Upper lobe of left lung (tissue), 4 donors: ENCODE results near the gene NPL.

Source experiments
- CTCF ChIP-seq, 6 experiments: fragments of 450-650 bp in 4 of 6; fragments of 200-600 bp in 2 of 6; sonication (generic) in 2 of 6; IDR thresholded peaks; one replicate each; pipeline ENCODE4 v1.5.1; 2016 to 2019; ENCODE audit warnings: antibody characterized with exemption in 6 of 6
- EP300 ChIP-seq, 4 donors: sonication (generic); formaldehyde crosslinking; IDR thresholded peaks; one replicate each; pipeline ENCODE4 v1.5.1; 2017; ENCODE audit warnings: antibody characterized with exemption in 4 of 4, control low read depth in 2 of 4
- POLR2A ChIP-seq, 4 donors: fragments of 450-650 bp; IDR thresholded peaks; one replicate each; pipeline ENCODE4 v1.5.1; 2016 to 2017; ENCODE audit warnings: antibody characterized with exemption in 4 of 4, mild to moderate bottlenecking in 2 of 4
- POLR2AphosphoS5 ChIP-seq, 2 donors: sonication (generic); formaldehyde crosslinking; IDR thresholded peaks; one replicate each; pipeline ENCODE4 v1.5.1; 2017; ENCODE audit warnings: antibody characterized with exemption in 2 of 2

GRCh38 chr1:182833271-182833670, 43.7 kb downstream of the NPL start:
- TF ChIP-seq POLR2A (IDR thresholded peaks at IDR 0.05) (no peak), CTCF (IDR thresholded peaks at IDR 0.05) (no peak), EP300 (IDR thresholded peaks at IDR 0.05) (no peak), POLR2AphosphoS5 (IDR thresholded peaks at IDR 0.05) (no peak)
